Keratinocyte (primary cell): Measurements from ENCODE around the gene CFP.

Source experiments
- CTCF ChIP-seq, 3 experiments: IDR thresholded peaks in 1 of 3; conservative IDR thresholded peaks in 1 of 3; optimal IDR thresholded peaks in 1 of 3; 2 replicates in 2 of 3; 3 replicates in 1 of 3; pipeline versions ENCODE3 to v1.5.1; 2011; ENCODE audit warnings: low read length in 3 of 3, mild to moderate bottlenecking in 3 of 3, moderate library complexity in 2 of 3, control low read depth in 1 of 3, inconsistent platforms in 1 of 3; ENCODE audit not compliant: insufficient read depth in 2 of 3; ENCODE audit errors: extremely low read depth in 1 of 3
- EZH2 ChIP-seq: IDR thresholded peaks from one replicate; pipeline ENCODE4 v1.6.1; 2012; ENCODE audit warnings: inconsistent platforms, mild to moderate bottlenecking, low read length, moderate library complexity

DNA sequence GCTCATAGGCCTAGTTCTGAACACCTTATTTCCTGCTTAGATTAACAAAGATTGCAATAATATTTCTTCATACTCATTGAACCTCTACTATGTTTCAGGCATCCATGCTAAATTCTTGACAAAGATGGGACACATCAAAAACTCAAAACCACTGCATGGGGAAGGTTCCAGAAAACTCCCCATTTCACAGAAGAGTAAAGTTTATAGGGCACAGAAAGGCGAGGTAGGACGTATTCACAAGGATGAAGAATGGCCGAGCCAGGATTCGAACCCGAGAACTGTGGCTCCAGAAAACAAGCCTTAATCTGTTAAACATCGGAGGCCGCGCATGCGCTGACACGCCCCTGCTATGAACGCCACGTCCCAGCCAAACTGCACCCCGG is 28.6 kb upstream of the CFP start:
- no peak for TF ChIP-seq CTCF (optimal IDR thresholded peaks at IDR 0.05 in 1 of 3, IDR thresholded peaks at IDR 0.05 in 1 of 3, conservative IDR thresholded peaks at IDR 0.05 in 1 of 3; ENCODE audit: extremely low read depth in 1 of 3, insufficient read depth in 2 of 3, low read length in 3 of 3)
- no peak for TF ChIP-seq EZH2
